ENCODE data around the gene VPS13A.

DNA sequence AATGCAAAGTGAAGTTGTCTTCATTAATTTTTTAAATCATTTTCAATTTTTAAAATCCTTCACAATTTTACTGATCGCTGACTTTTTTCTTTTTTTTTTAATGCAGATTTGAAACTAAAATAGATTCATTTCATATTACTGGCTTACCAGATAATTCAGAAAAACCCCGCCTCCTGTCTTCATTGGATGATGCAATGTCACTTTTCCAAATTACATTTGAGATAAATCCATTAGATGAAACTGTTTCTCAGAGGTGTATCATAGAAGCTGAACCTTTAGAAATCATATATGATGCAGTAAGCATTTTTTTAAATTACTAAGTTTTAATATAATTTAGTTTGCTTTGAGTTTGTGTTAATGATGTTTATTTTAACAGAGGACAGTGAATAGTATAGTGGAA lies 60.6 kb downstream of the VPS13A start:
- TF ChIP-seq, protein P1, sequence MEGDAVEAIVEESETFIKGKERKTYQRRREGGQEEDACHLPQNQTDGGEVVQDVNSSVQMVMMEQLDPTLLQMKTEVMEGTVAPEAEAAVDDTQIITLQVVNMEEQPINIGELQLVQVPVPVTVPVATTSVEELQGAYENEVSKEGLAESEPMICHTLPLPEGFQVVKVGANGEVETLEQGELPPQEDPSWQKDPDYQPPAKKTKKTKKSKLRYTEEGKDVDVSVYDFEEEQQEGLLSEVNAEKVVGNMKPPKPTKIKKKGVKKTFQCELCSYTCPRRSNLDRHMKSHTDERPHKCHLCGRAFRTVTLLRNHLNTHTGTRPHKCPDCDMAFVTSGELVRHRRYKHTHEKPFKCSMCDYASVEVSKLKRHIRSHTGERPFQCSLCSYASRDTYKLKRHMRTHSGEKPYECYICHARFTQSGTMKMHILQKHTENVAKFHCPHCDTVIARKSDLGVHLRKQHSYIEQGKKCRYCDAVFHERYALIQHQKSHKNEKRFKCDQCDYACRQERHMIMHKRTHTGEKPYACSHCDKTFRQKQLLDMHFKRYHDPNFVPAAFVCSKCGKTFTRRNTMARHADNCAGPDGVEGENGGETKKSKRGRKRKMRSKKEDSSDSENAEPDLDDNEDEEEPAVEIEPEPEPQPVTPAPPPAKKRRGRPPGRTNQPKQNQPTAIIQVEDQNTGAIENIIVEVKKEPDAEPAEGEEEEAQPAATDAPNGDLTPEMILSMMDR (IDR thresholded peaks at IDR 0.05; ENCODE audit: low read length) = no peak
- TF ChIP-seq EZH2 (IDR thresholded peaks at IDR 0.05; ENCODE audit: borderline replicate concordance, low read length) = no peak

Measured in OCI-LY1 (cell line).